GM12891 (cell line): ENCODE results near the gene PPFIBP2.

ENCODE experiments used
- PAX5 ChIP-seq: IDR thresholded peaks from 2 replicates; pipeline ENCODE4 v1.6.1; 2011; ENCODE audit warnings: low read length, moderate library complexity, mild to moderate bottlenecking; ENCODE audit not compliant: insufficient read depth, severe bottlenecking
- POLR2A ChIP-seq: IDR thresholded peaks from 2 replicates; pipeline ENCODE4 v1.6.1; 2011; ENCODE audit warnings: low read depth, low read length, control low read depth
- POLR2AphosphoS5 ChIP-seq: IDR thresholded peaks from 2 replicates; pipeline ENCODE4 v1.6.1; 2011; ENCODE audit warnings: low read depth, low read length, control low read depth
- POU2F2 ChIP-seq: IDR thresholded peaks from 2 replicates; pipeline ENCODE4 v1.6.1; 2011; ENCODE audit warnings: low read depth, mild to moderate bottlenecking, control low read depth, low read length, moderate library complexity
- SPI1 ChIP-seq: IDR thresholded peaks from 2 replicates; pipeline ENCODE4 v1.6.1; 2011; ENCODE audit warnings: low read depth, low read length, control low read depth
- TAF1 ChIP-seq: IDR thresholded peaks from 2 replicates; pipeline ENCODE4 v1.6.1; 2011; ENCODE audit warnings: low read depth, low read length, control low read depth

DNA sequence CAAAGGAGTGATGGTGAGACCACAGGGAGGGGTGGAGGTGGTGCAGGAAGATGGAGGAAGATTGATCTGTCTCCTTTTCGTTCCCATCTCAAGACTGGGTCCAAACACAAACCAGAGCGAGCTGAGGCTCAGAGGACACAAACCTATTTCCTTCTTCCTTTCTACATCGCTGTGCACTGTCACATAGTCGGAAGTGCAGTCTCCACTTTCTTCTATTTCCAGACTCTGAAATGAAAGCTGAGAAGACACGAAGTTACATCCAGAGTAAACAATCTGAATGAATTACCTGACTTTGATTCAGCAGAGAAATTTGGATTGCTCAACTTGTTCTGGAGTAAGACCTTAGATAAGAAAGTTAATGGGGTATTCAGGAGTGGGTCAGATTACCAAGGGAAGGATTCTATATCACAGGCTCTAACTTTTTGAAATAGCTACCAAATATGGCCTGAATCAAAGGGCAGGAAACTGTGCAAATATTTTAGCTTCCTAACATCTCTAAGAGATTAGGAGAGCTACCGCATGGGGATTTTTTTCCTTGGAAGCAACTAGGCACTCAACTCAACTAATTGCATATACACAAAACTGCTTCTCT lies 178.1 kb downstream of the PPFIBP2 start:
- TF ChIP-seq POU2F2 (no peak), POLR2A (no peak), POLR2AphosphoS5 (no peak), SPI1 (no peak), TAF1 (no peak), PAX5 (no peak)
